HG03159 (cell line): ENCODE measurements around the gene UBE2R2.
"Not testable (repeated sequence)": the region's sequence is repeated elsewhere in the genome, so short reads cannot be mapped to it uniquely, and the experiment has no call there.

Source experiments
- ATAC-seq: cut with Tn5 transposase; IDR thresholded peaks from one replicate; pipeline ENCODE4 v1.9.1; 2021; ENCODE audit warnings: mild to moderate bottlenecking, moderate library complexity; ENCODE audit not compliant: unreplicated experiment

Gene UBE2R2

GRCh38 chr9:33836261-33836660 is 19.3 kb downstream of the UBE2R2 start:
- ATAC-seq = not testable (repeated sequence)

GRCh38 chr9:33837138-33837537 is 20.2 kb downstream of the UBE2R2 start:
- ATAC-seq = no peak

- ATAC-seq = no peak
Observed at GRCh38 chr9:33840381-33840780, 23.4 kb downstream of the UBE2R2 start.

- ATAC-seq = no peak
Observed at GRCh38 chr9:33843312-33843961, 26.5 kb downstream of the UBE2R2 start.

GRCh38 chr9:33846231-33846630 is 29.3 kb downstream of the UBE2R2 start:
- ATAC-seq = no peak

GRCh38 chr9:33847894-33848205 is 30.9 kb downstream of the UBE2R2 start:
- not testable (repeated sequence) for ATAC-seq

- ATAC-seq = no peak
Observed at GRCh38 chr9:33850267-33850629, 33.3 kb downstream of the UBE2R2 start.

GRCh38 chr9:33850677-33851076 is 33.7 kb downstream of the UBE2R2 start:
- ATAC-seq = no peak

- no peak for ATAC-seq
Observed at GRCh38 chr9:33851301-33851700, 34.3 kb downstream of the UBE2R2 start.

- no peak for ATAC-seq
Observed at GRCh38 chr9:33852216-33852826, 35.4 kb downstream of the UBE2R2 start.

GRCh38 chr9:33856247-33856646 is 39.3 kb downstream of the UBE2R2 start:
- no peak for ATAC-seq

GRCh38 chr9:33858423-33858822 is 41.5 kb downstream of the UBE2R2 start:
- ATAC-seq = no peak

GRCh38 chr9:33860200-33860871 is 43.4 kb downstream of the UBE2R2 start:
- no peak for ATAC-seq

- no peak for ATAC-seq
Observed at GRCh38 chr9:33861917-33862453, 45.0 kb downstream of the UBE2R2 start.

GRCh38 chr9:33863027-33863426 is 46.1 kb downstream of the UBE2R2 start:
- not testable (repeated sequence) for ATAC-seq

- ATAC-seq = no peak
Observed at GRCh38 chr9:33867747-33868439, 50.9 kb downstream of the UBE2R2 start.

GRCh38 chr9:33868440-33868973 is 51.5 kb downstream of the UBE2R2 start:
- no peak for ATAC-seq

- ATAC-seq = not testable (repeated sequence)
Observed at GRCh38 chr9:33869243-33869642, 52.3 kb downstream of the UBE2R2 start.

- ATAC-seq = no peak
Observed at GRCh38 chr9:33877727-33878489, 60.9 kb downstream of the UBE2R2 start.

GRCh38 chr9:33878691-33879366 is 61.9 kb downstream of the UBE2R2 start:
- no peak for ATAC-seq
